HG03432 (cell line): ENCODE data around the gene PBX3.

ENCODE experiments used
- ATAC-seq: cut with Tn5 transposase; IDR thresholded peaks from one replicate; pipeline ENCODE4 v1.9.1; 2021; ENCODE audit warnings: mild to moderate bottlenecking, moderate library complexity; ENCODE audit not compliant: unreplicated experiment

The PBX3 gene

DNA sequence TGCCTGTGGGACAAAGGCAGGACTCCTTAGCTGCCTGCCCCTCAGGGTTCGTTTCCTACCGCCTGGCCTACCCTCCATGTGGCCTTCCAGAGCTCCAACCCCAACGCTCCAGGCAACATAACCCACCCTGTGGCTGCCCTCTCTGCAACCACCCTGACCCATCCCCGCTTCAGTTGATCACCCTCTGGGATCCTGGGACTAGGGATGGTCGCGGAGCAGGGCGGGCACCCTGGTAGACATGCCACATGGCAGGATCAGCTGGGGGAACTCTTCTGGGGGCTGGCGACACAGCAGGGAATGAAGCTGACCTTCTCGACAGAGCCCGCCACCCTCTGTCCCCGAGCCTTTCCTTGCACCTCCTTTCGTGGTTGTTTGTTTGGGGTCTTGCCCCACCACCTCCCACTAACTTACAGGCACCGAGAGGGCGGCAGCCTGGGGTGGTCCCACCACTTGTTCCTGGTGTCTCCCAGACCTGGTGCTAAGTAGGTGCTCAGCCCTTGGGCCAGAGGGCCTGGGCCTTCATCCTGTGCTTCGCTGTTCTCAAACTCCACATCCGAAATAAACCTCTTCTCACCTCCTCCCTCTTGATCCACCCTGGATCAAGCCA is 243.1 kb downstream of the PBX3 start:
- ATAC-seq = no peak

DNA sequence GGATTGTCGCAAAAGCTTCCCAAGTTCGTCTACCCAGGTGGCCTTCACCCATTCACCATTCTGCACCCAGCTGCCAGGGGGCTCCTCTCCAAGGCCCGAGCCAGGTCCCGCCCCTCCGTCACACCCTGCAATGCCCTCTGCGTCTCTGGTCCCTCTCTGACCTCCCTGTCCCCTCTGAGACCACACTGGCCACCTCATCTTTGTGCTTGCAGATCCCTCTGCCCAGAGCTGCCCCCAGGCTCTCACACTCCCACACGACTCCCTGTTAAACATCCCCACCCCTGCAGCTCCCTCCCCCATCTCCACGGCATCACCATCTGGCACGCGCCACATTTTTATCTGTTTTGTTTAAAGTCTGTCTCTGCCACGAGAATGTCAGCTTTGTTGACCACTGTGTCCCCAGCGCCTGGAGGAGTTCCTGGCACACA is 243.6 kb downstream of the PBX3 start:
- no peak for ATAC-seq

DNA sequence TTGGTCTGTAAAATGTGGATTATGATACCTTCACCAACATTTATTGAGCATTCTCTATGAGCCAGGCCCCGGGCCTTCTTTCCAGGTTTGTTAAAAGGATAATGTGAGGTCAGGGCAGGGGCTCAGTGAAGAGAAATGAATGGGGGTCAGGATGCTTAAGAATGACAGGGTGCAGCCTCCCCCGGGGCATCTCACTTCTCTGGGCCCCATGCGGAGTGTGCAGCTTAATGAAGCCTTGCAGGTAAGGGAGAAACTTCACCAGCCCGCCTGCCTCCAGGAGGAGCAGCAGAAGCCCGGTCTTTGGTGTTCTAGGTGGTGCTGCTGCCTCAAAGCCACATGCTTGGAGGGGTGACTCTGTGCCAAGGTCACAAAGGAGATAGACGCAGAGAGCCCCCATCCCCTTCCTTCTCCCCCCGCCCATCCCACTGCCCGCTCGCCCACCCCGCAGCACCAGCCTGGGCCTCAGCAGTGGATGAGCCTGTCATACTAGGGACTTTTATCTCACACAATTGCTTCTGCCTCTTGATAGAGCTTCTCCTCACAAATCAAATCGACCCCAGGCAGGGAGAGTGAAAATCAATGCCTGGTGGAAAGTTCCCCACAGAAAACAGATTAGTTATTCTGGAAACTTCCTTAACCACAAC is 244.8 kb downstream of the PBX3 start:
- ATAC-seq = no peak

DNA sequence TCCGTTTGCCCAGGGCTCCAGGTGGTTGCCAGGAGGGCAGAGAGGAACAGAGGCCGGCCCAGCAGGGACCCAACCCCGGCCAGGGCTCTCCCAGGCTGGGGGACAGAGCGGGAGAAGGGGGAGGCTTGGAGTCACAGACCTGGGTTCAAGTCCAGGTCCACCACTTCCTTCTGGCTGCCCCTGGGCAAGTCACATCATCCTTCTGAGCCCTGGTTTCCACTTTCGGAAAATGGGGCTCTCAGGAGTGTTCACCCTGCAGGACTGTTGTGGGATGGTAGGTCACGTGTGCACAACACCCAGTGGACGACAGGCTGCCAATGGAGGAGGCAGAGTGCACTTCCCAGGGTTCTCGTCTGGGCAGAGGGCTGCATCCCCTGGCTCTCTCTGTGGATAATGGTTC is 245.4 kb downstream of the PBX3 start:
- ATAC-seq = no peak

DNA sequence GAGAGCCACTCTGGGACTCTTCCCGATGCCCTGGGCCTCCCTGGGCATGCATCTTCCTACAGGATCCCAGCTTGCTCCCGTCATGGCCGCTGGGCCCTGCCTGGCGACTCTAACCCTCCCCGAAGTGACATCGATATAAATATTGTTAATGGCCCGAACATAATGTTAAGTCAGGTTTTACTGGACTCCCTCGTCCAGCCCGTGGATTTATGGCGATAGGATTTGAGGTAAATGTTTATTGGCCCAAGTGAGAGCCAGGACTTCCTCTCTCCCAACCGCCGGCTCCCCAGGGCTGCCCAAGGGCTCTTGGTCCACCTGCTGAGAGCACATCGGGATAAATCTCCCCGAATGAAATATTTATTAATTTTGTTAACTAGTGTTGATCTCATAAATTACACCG is 246.3 kb downstream of the PBX3 start:
- ATAC-seq = no peak

DNA sequence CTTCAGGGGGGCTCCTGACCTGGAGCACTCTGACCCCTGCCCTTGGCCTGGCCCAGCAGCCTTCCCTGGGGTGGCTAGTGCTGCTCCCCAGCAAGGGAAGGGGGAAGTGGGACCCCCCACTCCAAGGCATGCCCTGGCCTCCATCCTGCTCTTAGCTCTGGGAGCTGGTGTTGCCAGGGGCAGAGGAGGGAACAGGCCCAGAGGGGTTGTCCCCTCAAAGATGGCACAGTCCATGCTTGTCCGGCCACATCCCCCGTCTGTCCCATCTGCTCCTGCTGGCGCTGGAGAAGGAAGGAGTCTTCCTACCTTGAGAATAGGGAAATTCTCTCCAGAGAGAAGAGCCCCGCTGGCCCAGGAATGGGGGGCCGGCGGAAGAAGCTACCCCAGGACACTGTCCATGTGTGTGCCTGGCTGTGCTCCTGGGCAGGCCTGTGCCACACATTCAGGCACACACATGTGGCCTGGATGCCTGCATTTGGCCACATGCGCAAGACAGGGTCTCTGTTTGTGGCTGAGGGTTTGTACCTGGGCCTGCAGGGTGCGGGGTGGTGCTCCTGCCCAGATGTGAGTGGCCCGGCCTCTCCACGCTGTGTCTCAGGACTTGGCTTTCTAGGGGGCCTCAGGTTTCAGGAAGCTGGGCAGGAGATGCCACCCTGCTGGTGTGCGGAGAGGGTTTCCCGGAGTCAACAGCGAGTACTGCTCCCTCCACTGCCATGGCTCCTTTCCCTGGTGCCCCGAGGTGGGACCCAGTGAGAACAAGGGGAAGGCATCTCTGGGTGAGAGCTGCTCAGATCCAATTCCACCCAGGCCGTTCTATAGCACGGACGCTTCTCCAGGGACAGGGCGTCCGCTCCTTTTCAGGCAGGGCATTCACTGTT is 247.1 kb downstream of the PBX3 start:
- no peak for ATAC-seq

DNA sequence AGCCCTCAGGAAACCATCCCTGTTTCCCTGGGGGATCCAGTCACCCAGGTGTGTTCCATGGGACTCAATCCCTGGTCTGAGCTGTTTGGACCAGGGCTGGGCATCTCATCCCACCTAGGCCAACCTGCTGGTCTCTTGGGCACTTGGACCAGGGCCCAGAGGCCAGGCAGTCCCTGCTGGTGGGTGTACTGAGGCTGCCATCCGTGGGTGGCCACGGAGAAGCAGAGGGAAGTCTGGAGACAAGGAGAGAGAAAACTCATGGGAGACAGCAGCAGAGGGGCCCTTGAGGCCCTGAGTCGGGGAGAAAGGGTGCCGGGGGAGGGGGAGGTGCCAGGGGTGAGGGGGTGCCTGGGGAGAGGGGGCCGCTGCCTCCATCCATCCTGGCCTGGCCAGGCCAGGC is 247.8 kb downstream of the PBX3 start:
- no peak for ATAC-seq

DNA sequence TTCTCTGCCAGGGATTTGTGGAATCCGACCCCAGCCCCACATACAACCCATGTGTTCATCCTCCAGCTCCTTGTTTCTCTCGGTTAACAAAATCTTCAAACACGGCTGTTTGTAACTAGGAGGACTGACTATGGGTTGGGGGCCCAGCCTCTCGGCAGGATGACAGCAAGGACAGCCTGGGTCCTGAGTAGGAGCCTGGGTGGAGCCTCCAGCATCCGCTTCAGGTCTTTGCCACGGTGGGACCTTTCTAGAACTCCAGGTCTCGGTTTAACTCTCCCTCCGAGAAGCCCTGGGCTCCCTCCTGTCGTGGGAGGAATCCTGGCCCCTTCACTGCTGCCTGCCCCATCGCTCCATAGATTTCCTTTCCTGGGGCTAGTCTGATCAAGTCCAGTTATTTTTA is 248.5 kb downstream of the PBX3 start:
- ATAC-seq = no peak

DNA sequence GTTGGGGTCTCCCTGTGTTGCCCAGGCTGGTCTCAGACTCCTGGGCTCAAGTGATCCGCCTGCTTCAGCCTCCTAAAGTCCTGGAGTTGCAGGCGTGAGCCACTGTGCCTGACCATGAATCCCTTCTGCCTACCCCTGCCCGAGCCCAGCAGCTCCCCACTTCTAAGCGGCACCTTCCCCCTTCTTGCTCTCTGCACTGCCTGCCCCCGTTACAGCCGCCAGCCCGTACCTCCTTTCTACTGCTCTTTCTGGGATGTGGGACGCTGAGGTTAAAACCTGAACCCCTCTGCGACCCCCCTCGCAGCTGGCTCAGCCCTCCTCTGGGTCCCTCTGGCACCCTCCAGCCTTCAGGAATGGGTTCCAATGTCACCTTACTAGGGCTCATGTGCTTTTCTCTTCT is 249.6 kb downstream of the PBX3 start:
- ATAC-seq = no peak

DNA sequence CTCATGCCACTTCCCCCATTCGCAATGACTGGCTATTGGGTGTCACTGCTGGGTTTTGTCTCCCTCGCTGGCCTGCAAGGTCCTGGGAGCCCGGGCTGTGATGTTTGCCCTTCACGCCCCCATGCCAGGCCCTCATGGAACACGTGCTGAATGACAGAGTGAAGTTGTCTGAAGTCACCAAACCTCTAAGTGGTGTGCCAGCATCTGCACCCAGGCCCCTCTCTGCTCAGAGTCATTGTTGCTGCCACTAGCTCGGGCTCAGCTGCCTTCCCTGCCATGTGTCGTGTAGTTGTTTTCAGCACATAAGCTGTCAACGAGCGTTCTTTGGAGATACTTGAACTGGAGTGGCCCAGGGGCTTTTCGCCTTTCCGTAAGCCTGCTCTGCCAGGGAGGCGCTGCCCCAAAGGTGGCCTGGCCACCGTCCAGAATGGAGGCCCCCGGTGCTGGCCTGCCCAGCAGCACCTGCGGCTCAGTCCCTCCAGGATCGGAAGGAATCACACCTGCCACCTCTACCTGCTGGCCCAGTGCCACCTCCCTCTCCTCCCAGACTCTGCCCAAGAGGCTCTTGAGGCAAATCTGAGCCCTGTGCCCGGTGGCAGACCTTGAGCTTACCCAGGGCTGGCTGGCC is 250.1 kb downstream of the PBX3 start:
- ATAC-seq = no peak

DNA sequence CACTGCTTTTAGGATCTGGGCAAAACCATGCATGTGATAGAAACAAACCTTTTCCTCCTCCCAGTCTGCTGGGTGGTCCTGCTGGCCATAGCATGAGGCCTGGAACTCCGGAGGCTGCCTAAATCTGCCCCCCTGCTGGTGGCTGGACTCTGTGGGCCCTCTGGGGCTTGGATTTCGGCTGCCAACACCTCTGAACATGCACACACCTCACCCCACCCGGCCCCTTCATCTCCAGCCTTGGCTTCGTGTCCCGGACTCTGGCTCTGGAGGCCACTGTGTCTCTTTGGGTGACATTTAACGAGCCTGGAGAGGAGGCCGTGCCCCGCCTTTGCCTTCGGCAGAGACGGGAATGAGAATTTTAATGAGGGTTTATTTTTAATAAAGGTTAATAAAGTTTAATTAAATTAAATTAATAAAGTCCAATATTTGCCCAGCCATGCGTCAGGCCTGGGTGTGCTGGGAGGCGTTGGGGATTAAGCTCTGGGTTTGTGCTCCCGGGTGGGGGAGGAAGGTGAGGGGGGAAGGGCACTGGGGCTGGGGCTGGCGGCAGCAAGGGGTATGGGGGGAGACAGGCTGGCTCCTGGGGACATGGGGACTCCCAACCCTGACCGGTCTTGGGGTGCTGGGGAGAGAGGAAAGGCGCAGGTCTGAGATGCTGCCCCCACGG is 251.8 kb downstream of the PBX3 start:
- ATAC-seq = no peak

DNA sequence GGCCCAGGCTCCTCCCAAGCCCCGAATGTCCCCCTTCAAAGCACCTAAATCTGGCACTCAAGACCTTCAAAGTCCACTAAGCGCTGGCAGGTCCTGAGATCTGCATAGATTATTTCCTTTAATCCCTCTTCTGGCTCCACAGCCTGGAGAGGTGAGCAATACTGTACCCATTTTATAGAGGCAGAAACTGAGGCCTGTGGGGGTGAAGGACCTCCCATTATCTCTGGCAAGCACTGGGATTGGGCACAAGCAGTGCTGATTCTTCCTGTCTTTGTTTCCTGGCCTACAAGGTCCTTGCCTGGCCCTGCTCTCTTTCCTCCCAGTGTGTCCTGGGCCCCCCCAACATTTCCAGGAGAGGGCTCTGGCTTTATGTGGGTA is 252.3 kb downstream of the PBX3 start:
- ATAC-seq = no peak

DNA sequence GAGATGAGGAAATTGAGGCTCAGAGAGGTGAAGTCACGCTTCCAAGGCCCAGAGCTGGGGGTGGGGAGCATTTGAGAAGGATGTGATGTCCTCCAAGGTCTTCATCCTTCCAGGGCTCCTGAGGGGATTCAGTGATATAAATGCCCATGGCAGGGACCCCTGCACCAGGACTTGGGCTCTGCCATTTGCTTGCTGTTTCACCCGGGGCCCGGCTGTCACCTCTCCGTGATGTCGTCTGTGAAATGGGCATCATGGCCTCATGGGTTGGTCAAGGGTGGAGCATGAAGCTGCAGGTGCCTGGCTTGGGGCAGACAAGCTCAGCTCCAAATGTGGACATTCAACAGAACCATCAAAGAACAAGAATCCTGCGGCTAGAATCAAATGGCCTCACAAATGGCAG is 253.1 kb downstream of the PBX3 start:
- no peak for ATAC-seq

DNA sequence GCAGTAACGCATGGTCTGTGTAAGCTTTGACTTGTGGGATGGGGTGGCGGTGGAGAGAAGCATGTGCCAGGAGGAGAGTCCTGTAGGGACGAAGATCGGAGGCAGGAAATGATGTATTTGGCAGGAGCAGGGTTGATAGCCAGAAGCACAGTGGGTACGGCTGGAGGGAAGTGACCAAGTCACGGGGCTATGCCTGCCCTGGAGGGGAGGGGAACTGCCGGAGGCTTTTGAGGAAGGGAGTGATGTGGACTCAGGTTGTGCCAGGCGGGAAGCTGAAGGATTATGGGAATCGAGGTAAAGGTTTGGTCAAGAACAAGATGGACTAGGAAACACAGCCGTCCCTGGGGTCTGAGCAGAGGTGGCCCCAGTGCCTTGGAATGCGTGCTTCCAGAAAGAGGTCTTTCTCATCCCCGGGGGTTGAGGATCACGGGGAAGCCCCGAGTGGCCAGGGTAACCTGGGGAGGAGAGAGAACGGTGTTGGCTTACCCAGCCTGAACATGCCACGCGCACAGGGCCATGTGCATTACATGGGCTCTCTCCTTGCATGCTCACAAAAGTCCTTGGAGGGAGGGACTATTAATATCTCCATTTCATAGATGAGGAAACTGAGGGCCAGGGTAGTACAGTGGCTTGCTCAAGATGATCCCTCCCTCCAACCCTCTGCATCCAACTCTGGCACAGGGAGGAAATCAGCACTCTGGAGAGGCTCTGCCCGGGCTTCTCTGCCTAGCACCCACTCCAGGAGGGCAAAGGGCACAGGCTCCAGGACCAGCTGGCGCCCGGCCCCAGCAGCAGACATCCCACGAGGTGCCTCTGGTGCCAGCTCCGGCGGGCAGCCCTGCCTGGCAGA is 253.8 kb downstream of the PBX3 start:
- ATAC-seq = no peak

DNA sequence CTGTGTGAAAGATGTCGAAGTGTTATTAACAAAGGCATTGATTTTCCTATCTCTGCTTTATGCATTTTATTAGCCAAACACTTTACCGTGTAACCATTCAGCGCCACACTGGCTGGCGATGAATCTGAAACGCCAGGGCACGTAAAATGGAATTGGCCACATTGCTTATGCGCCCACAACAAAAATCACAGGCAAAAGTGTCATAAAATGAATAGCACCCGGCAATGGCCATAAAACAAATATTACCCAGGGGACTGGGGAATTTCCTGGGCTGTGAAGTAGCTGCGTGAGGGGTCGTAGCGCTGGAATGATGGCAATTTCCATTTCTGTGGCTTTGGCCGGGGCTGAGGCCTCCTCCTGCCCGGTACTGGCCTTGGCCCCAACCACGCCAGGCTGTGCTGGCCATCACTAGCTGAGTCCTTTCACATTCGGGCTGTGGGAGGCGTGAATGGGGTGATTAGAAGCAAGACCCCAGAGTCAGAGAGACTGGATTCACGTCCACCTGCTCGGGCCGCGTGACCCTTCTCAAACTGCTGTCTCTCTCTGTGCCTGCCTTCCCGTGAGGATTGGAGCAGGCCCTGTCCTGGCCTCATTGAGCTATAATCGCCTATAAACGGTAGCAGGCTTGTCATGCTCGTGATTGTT is 254.5 kb downstream of the PBX3 start:
- ATAC-seq = no peak

DNA sequence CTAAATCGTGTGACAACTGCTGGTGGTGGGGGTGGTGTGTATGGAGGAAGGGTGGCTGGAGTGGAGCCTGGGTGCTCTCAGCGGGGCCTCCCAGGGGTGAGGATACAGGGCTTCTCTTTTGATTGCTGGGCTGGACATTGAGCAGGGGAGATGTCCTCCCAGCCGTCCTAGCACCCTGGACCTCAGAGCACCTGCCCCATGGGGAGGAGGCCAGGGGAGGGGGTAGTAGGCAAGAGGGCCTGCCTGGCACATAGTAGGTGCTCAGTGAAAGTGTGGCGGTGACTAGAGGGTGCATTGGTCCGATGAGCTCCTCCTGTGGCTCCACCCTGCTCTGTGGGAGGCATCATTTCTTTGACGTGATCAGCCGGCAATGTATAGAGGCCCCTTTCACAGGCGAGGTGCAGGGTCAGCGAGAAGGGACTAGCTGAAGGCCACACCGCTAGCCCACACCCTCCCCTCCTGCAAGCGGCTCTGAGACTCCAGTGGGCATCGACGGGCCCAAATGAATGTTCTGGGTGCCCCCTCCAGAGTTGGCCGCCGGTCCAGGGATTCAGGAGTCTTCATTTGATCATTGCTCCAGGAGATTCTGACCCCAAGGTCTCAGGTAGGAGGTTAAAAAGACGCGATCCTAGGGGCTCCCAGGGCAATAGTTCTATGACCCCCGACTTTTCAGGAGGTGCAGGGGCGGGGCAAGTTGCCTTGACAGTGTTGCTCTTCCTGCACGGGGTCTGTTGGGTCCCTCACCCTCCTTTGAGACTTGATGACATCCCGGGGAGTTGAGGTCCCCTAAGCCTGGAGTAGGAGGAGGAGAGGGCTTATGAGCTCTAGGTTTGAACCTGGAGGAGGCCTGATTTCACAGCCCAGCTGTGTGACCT is 255.5 kb downstream of the PBX3 start:
- no peak for ATAC-seq

DNA sequence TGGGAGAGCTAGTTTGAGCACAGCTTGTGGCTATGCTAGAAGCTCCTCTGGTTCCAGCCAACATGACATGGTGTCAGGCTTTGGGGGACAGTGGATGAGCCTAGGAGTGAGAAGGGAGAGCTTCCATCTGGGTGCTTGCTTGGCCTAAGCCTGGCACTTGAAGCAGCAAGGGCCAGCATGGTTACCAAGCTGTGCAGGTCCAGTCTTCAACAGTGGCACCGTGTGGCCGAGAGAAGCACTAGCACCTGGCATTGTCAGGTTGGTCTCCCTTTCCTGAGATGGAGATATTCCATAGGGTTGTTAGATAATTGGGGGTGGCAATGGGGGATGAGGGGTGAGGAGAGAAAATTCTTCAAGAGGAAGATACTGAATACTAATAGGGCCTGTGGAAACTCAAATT is 261.9 kb downstream of the PBX3 start:
- no peak for ATAC-seq

DNA sequence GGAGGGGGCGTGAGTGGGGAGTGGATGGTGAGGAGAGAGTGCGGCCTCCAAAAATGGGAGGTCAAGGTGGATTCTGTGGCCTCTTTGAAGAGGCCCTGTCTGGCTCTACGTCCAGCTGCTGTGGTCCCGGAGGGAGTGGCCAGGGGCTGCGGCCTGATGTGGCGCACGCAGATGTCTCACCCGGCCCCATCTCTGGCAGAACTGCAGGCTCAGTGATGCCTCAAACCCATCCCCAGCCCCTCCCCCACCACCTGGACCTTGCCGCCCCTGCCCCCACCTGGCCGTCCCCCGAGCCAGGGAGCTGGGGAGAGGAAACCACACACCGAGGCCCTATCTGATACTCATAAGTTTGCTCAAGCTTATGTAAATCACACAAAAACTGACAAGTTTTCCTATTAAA is 267.6 kb downstream of the PBX3 start:
- no peak for ATAC-seq

DNA sequence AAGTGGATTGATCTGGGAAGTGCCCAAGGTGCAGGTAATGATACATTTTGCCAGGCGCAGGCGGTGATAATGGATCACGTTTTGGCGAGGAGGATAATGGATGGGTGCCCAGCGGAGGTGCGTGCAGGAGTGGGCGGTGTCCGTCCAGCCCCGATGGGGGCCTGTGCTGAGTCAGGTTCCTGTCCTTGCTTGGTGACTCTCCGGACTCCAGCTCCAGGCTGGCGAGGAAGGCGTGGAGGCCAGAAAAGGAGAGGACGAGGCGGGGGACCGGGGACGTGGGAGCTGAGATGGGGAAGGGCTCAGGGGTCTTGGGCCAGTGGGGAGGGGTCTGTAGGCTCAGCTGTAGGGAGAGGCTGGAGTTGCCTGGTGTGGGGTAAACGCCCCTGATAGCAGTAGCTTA is 268.3 kb downstream of the PBX3 start:
- ATAC-seq = no peak
